Nephron progenitor cell (in vitro differentiated cells): ENCODE measurements around the gene MPST.

Experiments used
- DNase-seq: peaks from one replicate; pipeline ENCODE4 v3.0.0; 2021
- H3K27ac Mint-ChIP-seq: 2 replicates; pipeline ENCODE4 v1.8.0; 2021; ENCODE audit warnings: mild to moderate bottlenecking, moderate library complexity, mixed read lengths
- H3K27me3 Mint-ChIP-seq: 2 replicates; pipeline ENCODE4 v1.8.0; 2021; ENCODE audit warnings: mild to moderate bottlenecking, low read depth, mixed read lengths; ENCODE audit not compliant: poor library complexity
- H3K36me3 Mint-ChIP-seq: 2 replicates; pipeline ENCODE4 v1.8.0; 2021; ENCODE audit warnings: low read depth, mixed read lengths
- H3K4me1 Mint-ChIP-seq: 2 replicates; pipeline ENCODE4 v1.8.0; 2021; ENCODE audit warnings: mixed read lengths
- H3K4me3 Mint-ChIP-seq: 2 replicates; pipeline ENCODE4 v1.8.0; 2021; ENCODE audit warnings: mild to moderate bottlenecking, moderate library complexity, mixed read lengths
- H3K9me3 Mint-ChIP-seq: 2 replicates; pipeline ENCODE4 v1.8.0; 2021; ENCODE audit warnings: mild to moderate bottlenecking, moderate library complexity, mixed read lengths
- TF ChIP-seq, protein P1 (sequence below): fragments of 200-600 bp; sonication (generic); IDR thresholded peaks from 2 replicates; pipeline ENCODE4 v1.5.0; 2021; ENCODE audit warnings: antibody characterized with exemption

Gene MPST

DNA sequence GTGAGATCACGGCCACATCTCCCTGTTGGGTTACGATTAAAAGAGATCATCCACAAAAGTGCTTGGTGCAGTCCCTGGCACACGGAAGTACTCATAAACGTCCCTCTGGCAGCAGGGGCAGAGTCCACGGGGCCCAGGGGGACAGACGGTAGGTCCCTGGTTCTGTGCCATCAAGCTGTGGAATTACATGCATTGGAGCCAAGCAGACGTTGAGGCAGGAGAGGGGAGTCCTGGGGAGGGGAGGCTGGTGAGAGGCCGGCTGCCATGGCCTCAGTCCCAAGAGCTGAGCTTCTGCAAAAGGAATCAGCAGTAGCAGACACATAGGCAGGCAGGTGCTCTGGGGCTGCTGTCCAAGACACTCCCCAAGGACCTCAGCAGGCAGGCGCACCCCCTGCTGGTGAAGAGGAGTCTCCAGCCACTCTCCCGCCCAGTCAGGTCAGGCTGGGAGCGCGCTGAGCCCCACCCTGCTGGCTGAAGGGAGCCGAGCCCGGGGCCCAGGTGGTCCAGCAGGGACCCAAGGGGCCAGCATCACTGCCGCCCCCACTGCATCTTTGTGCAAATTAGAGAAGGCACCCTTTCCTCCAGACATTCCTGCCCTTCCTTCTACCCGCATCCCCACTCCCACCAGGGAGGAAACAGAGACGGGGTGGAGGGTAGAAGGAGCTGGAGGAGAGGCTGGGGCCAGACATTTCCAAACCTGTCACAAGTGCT is 24.4 kb downstream of the MPST start:
- Mint-ChIP-seq H3K4me3 (no peak overlapping the region), H3K36me3 (no peaks in the 10 kb centered on the region), H3K27ac (no peak overlapping the region), H3K9me3 (no peaks in the 10 kb centered on the region), H3K27me3 (peaks cover 3% of the 10 kb centered on the region), H3K4me1 (peaks cover 32% of the 10 kb centered on the region)
- TF ChIP-seq, protein P1, sequence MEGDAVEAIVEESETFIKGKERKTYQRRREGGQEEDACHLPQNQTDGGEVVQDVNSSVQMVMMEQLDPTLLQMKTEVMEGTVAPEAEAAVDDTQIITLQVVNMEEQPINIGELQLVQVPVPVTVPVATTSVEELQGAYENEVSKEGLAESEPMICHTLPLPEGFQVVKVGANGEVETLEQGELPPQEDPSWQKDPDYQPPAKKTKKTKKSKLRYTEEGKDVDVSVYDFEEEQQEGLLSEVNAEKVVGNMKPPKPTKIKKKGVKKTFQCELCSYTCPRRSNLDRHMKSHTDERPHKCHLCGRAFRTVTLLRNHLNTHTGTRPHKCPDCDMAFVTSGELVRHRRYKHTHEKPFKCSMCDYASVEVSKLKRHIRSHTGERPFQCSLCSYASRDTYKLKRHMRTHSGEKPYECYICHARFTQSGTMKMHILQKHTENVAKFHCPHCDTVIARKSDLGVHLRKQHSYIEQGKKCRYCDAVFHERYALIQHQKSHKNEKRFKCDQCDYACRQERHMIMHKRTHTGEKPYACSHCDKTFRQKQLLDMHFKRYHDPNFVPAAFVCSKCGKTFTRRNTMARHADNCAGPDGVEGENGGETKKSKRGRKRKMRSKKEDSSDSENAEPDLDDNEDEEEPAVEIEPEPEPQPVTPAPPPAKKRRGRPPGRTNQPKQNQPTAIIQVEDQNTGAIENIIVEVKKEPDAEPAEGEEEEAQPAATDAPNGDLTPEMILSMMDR = peak; percentile 62
- peak; percentile 64 for DNase-seq

DNA sequence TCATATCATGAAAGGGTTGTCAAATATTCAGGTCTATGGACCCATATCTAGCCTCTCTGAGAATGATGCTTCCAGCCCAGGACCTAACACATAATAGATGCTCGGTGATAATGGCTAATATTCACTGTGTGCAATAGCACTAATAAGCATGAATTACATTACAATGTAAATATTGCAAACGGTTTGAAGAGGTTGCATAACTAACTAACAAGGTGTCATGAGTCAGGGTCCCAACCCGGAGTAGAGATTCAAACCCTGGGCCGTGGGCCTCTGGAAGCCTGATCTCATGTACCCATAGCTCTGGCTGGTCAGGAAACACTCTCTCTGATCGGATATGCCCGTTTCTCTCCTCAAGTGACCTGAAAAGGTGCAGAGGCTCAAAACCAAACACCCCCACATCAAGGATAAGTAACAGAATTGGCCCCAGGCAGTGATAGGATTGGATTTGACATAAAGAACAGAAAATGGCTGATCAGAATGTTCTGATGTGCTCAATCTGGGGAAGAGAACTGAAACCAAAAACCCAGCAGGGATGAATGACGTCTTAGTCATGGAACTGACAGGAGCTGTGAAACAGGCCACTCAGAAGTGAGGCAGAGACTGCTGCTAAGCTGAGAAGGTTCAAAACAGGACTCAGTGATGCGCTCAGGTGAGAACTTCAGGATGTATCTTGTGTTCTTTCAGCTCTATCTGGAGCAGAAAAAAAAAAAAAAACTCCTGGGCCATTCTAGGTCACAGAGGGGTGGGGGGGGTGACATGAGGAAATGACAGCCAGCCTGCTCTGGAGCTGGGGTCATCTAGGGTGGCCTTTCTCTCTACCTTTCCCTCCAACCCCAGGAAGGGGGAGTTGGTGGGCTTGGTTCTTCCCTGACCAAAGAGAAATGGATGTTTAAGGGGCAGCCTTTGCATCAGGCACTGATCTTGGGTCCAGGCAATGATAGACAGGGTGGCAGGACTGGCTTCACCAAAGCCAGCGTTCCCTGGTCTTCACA is 25.4 kb downstream of the MPST start:
- peaks cover 3% of the 10 kb centered on the region for H3K27me3 Mint-ChIP-seq
- no peak overlapping the region for H3K27ac Mint-ChIP-seq

DNA sequence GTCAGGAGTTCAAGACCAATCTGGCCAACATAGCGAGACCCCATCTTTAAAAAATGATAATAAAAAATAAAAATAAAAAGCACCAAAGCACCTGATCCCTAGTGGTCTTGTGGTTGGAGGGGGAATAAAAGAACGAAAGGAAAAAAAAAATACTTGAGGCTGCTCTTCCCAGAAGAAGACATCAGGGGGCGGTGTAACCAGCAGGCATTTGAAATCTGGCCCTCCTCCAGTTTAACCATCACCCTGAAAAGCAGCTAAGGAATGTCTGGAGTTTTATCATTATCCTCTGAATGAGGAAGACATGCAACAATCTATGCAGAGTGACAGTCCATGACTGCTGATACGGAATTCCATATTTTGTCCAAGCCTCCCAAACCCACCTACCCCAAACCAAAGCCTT is 26.4 kb downstream of the MPST start:
- H3K36me3 Mint-ChIP-seq = no peaks in the 10 kb centered on the region
- H3K4me1 Mint-ChIP-seq = peaks cover 29% of the 10 kb centered on the region
- no peak overlapping the region for H3K27ac Mint-ChIP-seq
- peaks cover 3% of the 10 kb centered on the region for H3K27me3 Mint-ChIP-seq
- DNase-seq = no peak
- H3K4me3 Mint-ChIP-seq = no peak overlapping the region
- TF ChIP-seq, protein P1 = peak; percentile 51
- H3K9me3 Mint-ChIP-seq = no peaks in the 10 kb centered on the region

More for the DNA sequence above, 25.4 kb downstream of the MPST start:
- no peaks in the 10 kb centered on the region for H3K9me3 Mint-ChIP-seq
- TF ChIP-seq, protein P1 = no peak
- no peaks in the 10 kb centered on the region for H3K36me3 Mint-ChIP-seq
- H3K4me1 Mint-ChIP-seq = peaks cover 32% of the 10 kb centered on the region
- no peak overlapping the region for H3K4me3 Mint-ChIP-seq
- no peak for DNase-seq

DNA sequence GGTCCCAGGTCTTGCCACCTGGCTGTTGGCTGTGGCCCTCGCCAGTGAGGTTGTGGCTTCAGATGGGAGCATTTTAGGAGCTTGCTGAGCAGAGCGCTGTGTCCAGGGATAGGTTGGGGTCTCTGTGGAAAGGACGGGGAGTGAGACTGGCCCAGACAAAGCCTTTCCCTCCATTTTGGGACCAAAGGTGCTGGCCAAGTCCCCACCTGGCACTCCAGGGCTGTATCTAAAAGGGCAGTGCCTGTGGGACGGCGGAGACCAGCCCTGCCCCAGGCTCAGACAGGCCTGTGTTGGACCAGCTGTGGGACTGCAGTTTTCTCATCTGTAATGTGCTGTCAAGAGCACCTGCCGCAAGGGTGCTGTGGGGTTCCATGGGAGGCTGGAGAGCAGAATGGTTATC is 27.0 kb downstream of the MPST start:
- TF ChIP-seq, protein P1 = no peak
- Mint-ChIP-seq H3K4me1 (peaks cover 28% of the 10 kb centered on the region), H3K4me3 (no peak overlapping the region), H3K27ac (no peak overlapping the region), H3K9me3 (no peaks in the 10 kb centered on the region), H3K36me3 (no peaks in the 10 kb centered on the region), H3K27me3 (peaks cover 3% of the 10 kb centered on the region)
- no peak for DNase-seq

DNA sequence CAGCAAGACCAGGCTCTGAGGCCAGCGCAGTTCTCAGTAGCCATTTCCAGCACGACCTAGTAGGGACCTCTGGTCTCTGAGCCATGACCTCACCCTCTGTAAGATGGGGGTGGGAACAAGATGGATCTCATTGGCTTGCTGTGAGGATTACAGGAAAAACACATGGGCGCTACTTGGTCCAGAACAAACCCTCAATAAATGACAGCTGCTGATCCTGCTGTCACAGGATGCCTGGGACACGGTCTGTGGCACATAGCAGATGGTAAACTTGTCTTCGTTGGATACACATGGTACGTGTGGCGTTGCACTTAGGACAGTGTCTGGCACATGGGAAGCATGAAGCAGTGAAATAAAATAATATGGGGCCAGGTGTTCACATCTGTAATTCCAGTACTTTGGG is 27.5 kb downstream of the MPST start:
- TF ChIP-seq, protein P1 = no peak
- no peak overlapping the region for H3K27ac Mint-ChIP-seq
- H3K4me3 Mint-ChIP-seq = no peak overlapping the region
- DNase-seq = no peak
- H3K9me3 Mint-ChIP-seq = no peaks in the 10 kb centered on the region
- no peaks in the 10 kb centered on the region for H3K36me3 Mint-ChIP-seq
- peaks cover 3% of the 10 kb centered on the region for H3K27me3 Mint-ChIP-seq
- peaks cover 28% of the 10 kb centered on the region for H3K4me1 Mint-ChIP-seq
